ENCODE data around the gene RASGRP4. TPM values are rescaled to one million over a fixed set of nuclear protein-coding genes. Genes with fewer than 3 reads are reported as not detected.

RASGRP4 gene
- total RNA-seq, 1 experiment from 2014 or later, result not detected

DNA sequence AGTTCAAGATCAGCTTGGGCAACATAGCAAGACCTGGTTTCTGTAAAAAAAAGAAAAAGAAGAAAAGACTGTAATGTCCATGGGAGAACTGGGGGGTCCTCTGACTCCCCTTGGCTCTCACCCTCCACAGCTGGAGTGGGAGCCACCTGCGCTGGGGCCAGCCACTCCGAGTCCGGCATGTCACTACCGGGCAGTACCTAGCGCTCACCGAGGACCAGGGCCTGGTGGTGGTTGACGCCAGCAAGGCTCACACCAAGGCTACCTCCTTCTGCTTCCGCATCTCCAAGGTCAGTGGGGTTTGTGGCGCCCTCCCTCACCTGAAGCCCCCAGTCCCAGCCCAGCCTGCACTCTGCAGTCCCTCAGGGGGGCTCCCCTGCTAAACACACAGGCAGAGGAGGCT is 22.2 kb upstream of the RASGRP4 start:
- no peaks in the 10 kb centered on the region for H3K36me3 ChIP-seq (ENCODE audit: control insufficient read depth, insufficient read depth, low read length)
- DNase-seq (ENCODE audit: low read depth, low spot score) (no peak), ATAC-seq (no peak)
- H3K4me3 ChIP-seq (ENCODE audit: low read depth in 2 of 2, low read length in 2 of 2), result no peak overlapping the region
- TF ChIP-seq SIN3A (IDR thresholded peaks at IDR 0.05; ENCODE audit: borderline replicate concordance, insufficient read depth, low read depth, low read length) (no peak), TCF7L2 (IDR thresholded peaks at IDR 0.05; ENCODE audit: low read depth, low read length) (no peak), POLR2AphosphoS5 (IDR thresholded peaks at IDR 0.05; ENCODE audit: low read depth, low read length) (no peak)
- TF ChIP-seq, protein P1, sequence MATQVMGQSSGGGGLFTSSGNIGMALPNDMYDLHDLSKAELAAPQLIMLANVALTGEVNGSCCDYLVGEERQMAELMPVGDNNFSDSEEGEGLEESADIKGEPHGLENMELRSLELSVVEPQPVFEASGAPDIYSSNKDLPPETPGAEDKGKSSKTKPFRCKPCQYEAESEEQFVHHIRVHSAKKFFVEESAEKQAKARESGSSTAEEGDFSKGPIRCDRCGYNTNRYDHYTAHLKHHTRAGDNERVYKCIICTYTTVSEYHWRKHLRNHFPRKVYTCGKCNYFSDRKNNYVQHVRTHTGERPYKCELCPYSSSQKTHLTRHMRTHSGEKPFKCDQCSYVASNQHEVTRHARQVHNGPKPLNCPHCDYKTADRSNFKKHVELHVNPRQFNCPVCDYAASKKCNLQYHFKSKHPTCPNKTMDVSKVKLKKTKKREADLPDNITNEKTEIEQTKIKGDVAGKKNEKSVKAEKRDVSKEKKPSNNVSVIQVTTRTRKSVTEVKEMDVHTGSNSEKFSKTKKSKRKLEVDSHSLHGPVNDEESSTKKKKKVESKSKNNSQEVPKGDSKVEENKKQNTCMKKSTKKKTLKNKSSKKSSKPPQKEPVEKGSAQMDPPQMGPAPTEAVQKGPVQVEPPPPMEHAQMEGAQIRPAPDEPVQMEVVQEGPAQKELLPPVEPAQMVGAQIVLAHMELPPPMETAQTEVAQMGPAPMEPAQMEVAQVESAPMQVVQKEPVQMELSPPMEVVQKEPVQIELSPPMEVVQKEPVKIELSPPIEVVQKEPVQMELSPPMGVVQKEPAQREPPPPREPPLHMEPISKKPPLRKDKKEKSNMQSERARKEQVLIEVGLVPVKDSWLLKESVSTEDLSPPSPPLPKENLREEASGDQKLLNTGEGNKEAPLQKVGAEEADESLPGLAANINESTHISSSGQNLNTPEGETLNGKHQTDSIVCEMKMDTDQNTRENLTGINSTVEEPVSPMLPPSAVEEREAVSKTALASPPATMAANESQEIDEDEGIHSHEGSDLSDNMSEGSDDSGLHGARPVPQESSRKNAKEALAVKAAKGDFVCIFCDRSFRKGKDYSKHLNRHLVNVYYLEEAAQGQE (IDR thresholded peaks at IDR 0.05; ENCODE audit: insufficient read depth in 1 of 2, low read depth in 2 of 2, low read length in 1 of 2), result no peak
- TF ChIP-seq, protein P2, sequence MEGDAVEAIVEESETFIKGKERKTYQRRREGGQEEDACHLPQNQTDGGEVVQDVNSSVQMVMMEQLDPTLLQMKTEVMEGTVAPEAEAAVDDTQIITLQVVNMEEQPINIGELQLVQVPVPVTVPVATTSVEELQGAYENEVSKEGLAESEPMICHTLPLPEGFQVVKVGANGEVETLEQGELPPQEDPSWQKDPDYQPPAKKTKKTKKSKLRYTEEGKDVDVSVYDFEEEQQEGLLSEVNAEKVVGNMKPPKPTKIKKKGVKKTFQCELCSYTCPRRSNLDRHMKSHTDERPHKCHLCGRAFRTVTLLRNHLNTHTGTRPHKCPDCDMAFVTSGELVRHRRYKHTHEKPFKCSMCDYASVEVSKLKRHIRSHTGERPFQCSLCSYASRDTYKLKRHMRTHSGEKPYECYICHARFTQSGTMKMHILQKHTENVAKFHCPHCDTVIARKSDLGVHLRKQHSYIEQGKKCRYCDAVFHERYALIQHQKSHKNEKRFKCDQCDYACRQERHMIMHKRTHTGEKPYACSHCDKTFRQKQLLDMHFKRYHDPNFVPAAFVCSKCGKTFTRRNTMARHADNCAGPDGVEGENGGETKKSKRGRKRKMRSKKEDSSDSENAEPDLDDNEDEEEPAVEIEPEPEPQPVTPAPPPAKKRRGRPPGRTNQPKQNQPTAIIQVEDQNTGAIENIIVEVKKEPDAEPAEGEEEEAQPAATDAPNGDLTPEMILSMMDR (IDR thresholded peaks at IDR 0.05), result no peak
- no peaks in the 10 kb centered on the region for H3K4me1 ChIP-seq (ENCODE audit: control insufficient read depth, insufficient read depth, low read length)
- intact Hi-C loops (cut with micrococcal nuclease; ENCODE audit: unreplicated experiment) (no loop called here), in situ Hi-C loops (cut with HindIII; ENCODE audit: low pct_unique_long_range_greater_than_20kb, low sequenced_read_pairs) (no loop called here)
- POLR2A ChIA-PET, result interaction anchor here (0.5 kb wide), 1 partner anchor 33 kb away, joined by 7 read pairs; no protein-coding TSS in a partner anchor
- no peaks in the 10 kb centered on the region for H3K9me3 ChIP-seq (ENCODE audit: control insufficient read depth, insufficient read depth, low read depth, low read length)
- no TSS peak for BruUV-seq (replicated peaks)
- no peak overlapping the region for H3K27ac ChIP-seq (ENCODE audit: low read length)
- no peaks in the 10 kb centered on the region for H3K27me3 ChIP-seq (ENCODE audit: control insufficient read depth, insufficient read depth, low read length)
- CTCF ChIA-PET, result interaction anchor here (0.7 kb wide), 1 partner anchor 313 kb away, joined by 3 read pairs; no protein-coding TSS in a partner anchor

GRCh38 chr19:38445362-38445761 is 19.3 kb upstream of the RASGRP4 start:
- no peak for ATAC-seq
- intact Hi-C loops (cut with micrococcal nuclease; ENCODE audit: unreplicated experiment), result no loop called here
- Histone ChIP-seq H3K9me3 (ENCODE audit: control insufficient read depth, insufficient read depth, low read depth, low read length) (no peaks in the 10 kb centered on the region), H3K4me3 (ENCODE audit: low read depth in 2 of 2, low read length in 2 of 2) (no peak overlapping the region), H3K4me1 (ENCODE audit: control insufficient read depth, insufficient read depth, low read length) (no peaks in the 10 kb centered on the region), H3K36me3 (ENCODE audit: control insufficient read depth, insufficient read depth, low read length) (no peaks in the 10 kb centered on the region), H3K27me3 (ENCODE audit: control insufficient read depth, insufficient read depth, low read length) (no peaks in the 10 kb centered on the region), H3K27ac (ENCODE audit: low read length) (no peak overlapping the region)
- ChIA-PET POLR2A (no interaction called here), CTCF (no interaction called here)
- TF ChIP-seq SIN3A (IDR thresholded peaks at IDR 0.05; ENCODE audit: borderline replicate concordance, insufficient read depth, low read depth, low read length), result no peak
- TF ChIP-seq, protein P2 (IDR thresholded peaks at IDR 0.05), result no peak
- no peak for TF ChIP-seq POLR2AphosphoS5 (IDR thresholded peaks at IDR 0.05; ENCODE audit: low read depth, low read length)
- TF ChIP-seq TCF7L2 (IDR thresholded peaks at IDR 0.05; ENCODE audit: low read depth, low read length), result no peak
- TF ChIP-seq, protein P1 (IDR thresholded peaks at IDR 0.05; ENCODE audit: insufficient read depth in 1 of 2, low read depth in 2 of 2, low read length in 1 of 2), result no peak
- in situ Hi-C loops (cut with HindIII; ENCODE audit: low pct_unique_long_range_greater_than_20kb, low sequenced_read_pairs), result no loop called here
- BruUV-seq (replicated peaks), result no TSS peak
- no peak for DNase-seq (ENCODE audit: low read depth, low spot score)
